ENCODE results near the gene PLXDC2. TPM values are rescaled to one million over a fixed set of nuclear protein-coding genes. Genes with fewer than 3 reads are reported as not detected.

The PLXDC2 gene
- total RNA-seq, 1 experiment from 2014 or later: 0.20 TPM

DNA sequence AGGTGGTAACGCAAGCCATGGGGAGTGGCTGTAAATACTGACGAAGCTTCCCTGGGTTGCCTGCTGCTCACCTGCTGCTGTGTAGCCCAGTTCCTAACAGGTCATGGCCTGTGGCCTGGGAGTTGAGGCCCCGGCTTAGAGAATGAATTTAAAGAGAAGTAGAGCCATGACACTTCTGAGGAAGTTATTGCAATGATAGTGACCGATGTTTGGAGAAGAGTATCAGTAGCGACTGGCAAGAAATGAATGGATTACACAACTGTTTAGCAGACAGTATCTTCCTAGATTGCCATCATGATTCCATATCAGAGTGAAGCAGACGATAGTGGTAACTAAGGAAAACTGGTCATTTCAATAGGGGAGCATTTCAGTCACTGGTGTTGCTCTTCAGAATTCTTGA lies 249.6 kb downstream of the PLXDC2 start:
- POLR2A ChIA-PET: no interaction called here

More for the DNA sequence above, 249.6 kb downstream of the PLXDC2 start:
- no peaks in the 10 kb centered on the region for H3K27me3 ChIP-seq (ENCODE audit: insufficient read depth, low read length)
- no peak overlapping the region for H3K4me2 ChIP-seq (ENCODE audit: low read length)
- H3K4me1 ChIP-seq (ENCODE audit: control insufficient read depth in 1 of 2, insufficient read depth in 2 of 2, low read length in 2 of 2): no peaks in the 10 kb centered on the region
- no peaks in the 10 kb centered on the region for H3K36me3 ChIP-seq (ENCODE audit: control insufficient read depth in 1 of 2, insufficient read depth in 2 of 2, low read length in 2 of 2)
- no peak overlapping the region for H3K27ac ChIP-seq (ENCODE audit: low read depth, low read length)
- no peaks in the 10 kb centered on the region for H3K79me2 ChIP-seq (ENCODE audit: insufficient read depth, low read length)
- ChIA-PET CTCF (no interaction called here), RAD21 (ENCODE audit: low non-redundant PET in 1 of 2, low total read pairs in 2 of 2, uncharacterized antibody in 2 of 2, unreplicated experiment in 2 of 2) (no interaction called here)
- TF ChIP-seq FOSL1 (IDR thresholded peaks at IDR 0.05; ENCODE audit: low read depth) (no peak), EGR1 (IDR thresholded peaks at IDR 0.05; ENCODE audit: low read depth) (no peak), POLR2A (IDR thresholded peaks at IDR 0.05; ENCODE audit: borderline replicate concordance, extremely low read depth, insufficient read depth, insufficient read length) (no peak), ZNF274 (IDR thresholded peaks at IDR 0.05; ENCODE audit: low read depth, low read length) (no peak), POLR2AphosphoS5 (IDR thresholded peaks at IDR 0.05; ENCODE audit: low read depth, low read length) (no peak), CBX3 (IDR thresholded peaks at IDR 0.05; ENCODE audit: low read depth) (no peak), ATF3 (IDR thresholded peaks at IDR 0.05) (no peak), ELF1 (IDR thresholded peaks at IDR 0.05; ENCODE audit: borderline replicate concordance, low read depth) (no peak), TCF7L2 (IDR thresholded peaks at IDR 0.05; ENCODE audit: borderline replicate concordance, extremely low read depth, insufficient read depth, insufficient read length) (no peak), CEBPB (IDR thresholded peaks at IDR 0.05; ENCODE audit: low read depth) (no peak), SIN3A (IDR thresholded peaks at IDR 0.05; ENCODE audit: low read depth) (no peak)
- TF ChIP-seq, protein P1, sequence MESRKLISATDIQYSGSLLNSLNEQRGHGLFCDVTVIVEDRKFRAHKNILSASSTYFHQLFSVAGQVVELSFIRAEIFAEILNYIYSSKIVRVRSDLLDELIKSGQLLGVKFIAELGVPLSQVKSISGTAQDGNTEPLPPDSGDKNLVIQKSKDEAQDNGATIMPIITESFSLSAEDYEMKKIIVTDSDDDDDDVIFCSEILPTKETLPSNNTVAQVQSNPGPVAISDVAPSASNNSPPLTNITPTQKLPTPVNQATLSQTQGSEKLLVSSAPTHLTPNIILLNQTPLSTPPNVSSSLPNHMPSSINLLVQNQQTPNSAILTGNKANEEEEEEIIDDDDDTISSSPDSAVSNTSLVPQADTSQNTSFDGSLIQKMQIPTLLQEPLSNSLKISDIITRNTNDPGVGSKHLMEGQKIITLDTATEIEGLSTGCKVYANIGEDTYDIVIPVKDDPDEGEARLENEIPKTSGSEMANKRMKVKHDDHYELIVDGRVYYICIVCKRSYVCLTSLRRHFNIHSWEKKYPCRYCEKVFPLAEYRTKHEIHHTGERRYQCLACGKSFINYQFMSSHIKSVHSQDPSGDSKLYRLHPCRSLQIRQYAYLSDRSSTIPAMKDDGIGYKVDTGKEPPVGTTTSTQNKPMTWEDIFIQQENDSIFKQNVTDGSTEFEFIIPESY (IDR thresholded peaks at IDR 0.05; ENCODE audit: extremely low read depth, insufficient replicate concordance, low read length): no peak
- TF ChIP-seq, protein P2, sequence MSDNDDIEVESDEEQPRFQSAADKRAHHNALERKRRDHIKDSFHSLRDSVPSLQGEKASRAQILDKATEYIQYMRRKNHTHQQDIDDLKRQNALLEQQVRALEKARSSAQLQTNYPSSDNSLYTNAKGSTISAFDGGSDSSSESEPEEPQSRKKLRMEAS (IDR thresholded peaks at IDR 0.05): no peak
- DNase-seq (ENCODE audit: low read depth, low spot score): no peak
- H4K20me1 ChIP-seq (ENCODE audit: insufficient read depth): no peaks in the 10 kb centered on the region
- ATAC-seq: no peak
- no peak overlapping the region for H3K4me3 ChIP-seq (replicated peaks in 1 of 2; ENCODE audit: low read depth in 1 of 2, low read length in 2 of 2)
- no peak overlapping the region for H3K9ac ChIP-seq (ENCODE audit: low read length)
- peaks cover 0 to 18% of the 10 kb centered on the region in 2 experiments; a peak in 2 of 4 replicates for H3K9me3 ChIP-seq (ENCODE audit: control insufficient read depth in 1 of 2, insufficient read depth in 1 of 2, low read depth in 1 of 2, low read length in 2 of 2)
- intact Hi-C loops (cut with micrococcal nuclease): no loop called here
- no peak overlapping the region for H2AFZ ChIP-seq (ENCODE audit: low read depth, low read length, poor library complexity, severe bottlenecking)
- BruUV-seq (replicated peaks): no TSS peak
- no peaks in the 10 kb centered on the region for H3K9me2 ChIP-seq (ENCODE audit: insufficient read depth)

Data from HCT116 (cell line).